CD8-positive, alpha-beta memory T cell (primary cell): ENCODE measurements around the gene ADAMTS2. TPM values are rescaled to one million over a fixed set of nuclear protein-coding genes. Genes with fewer than 3 reads are reported as not detected.
A peak's percentile ranks its signal among the peaks of the same experiment; 100 is the strongest.

Experiments used
- CTCF ChIA-PET: fragments of 350-600 bp; sonication (Branson Sonifier 250); formaldehyde crosslinking; loops from one replicate; lab custom pipeline; 2021; ENCODE audit warnings: antibody characterized with exemption; lab: Charles Lee
- POLR2A ChIA-PET: fragments of 350-600 bp; sonication (Branson Sonifier 250); formaldehyde crosslinking; loops from one replicate; lab custom pipeline; 2021; ENCODE audit warnings: antibody characterized with exemption; lab: Charles Lee
- DNase-seq, 5 donors: peaks; one replicate each; pipeline versions ENCODE4 v3.0.0 to v3.0.0-alpha.2; 2020 to 2022; ENCODE audit warnings: mixed read lengths in 1 of 5
- H3K27ac ChIP-seq: one replicate; pipeline ENCODE4 v1.7.0; 2013; ENCODE audit warnings: low read depth, mild to moderate bottlenecking, low read length, moderate library complexity
- H3K27me3 ChIP-seq: 2 replicates; pipeline ENCODE4 v1.7.0; 2013; ENCODE audit warnings: low read length, mild to moderate bottlenecking; ENCODE audit not compliant: insufficient read depth, poor library complexity, severe bottlenecking
- H3K36me3 ChIP-seq: 2 replicates; pipeline ENCODE4 v1.7.0; 2013; ENCODE audit warnings: mild to moderate bottlenecking, low read length, moderate library complexity; ENCODE audit not compliant: insufficient read depth
- H3K4me1 ChIP-seq: 2 replicates; pipeline ENCODE4 v1.7.0; 2013; ENCODE audit warnings: mild to moderate bottlenecking, low read length, moderate library complexity; ENCODE audit not compliant: insufficient read depth
- H3K4me3 ChIP-seq: 2 replicates; pipeline ENCODE4 v1.7.0; 2013; ENCODE audit warnings: mild to moderate bottlenecking, low read length
- H3K9me3 ChIP-seq: 2 replicates; pipeline ENCODE4 v1.7.0; 2013; ENCODE audit warnings: mild to moderate bottlenecking, low read length
- H3K27ac Mint-ChIP-seq, 8 donors: one replicate each; pipeline ENCODE4 v1.8.0; 2020 to 2021; ENCODE audit warnings: mixed read lengths in 8 of 8, mild to moderate bottlenecking in 6 of 8, inconsistent platforms in 3 of 8, moderate library complexity in 3 of 8
- H3K27me3 Mint-ChIP-seq, 2 donors: one replicate each; pipeline ENCODE4 v1.8.0; 2020 to 2021; ENCODE audit warnings: mixed read lengths in 2 of 2, mild to moderate bottlenecking in 1 of 2, moderate library complexity in 1 of 2
- H3K36me3 Mint-ChIP-seq, 3 donors: one replicate each; pipeline ENCODE4 v1.8.0; 2020 to 2021; ENCODE audit warnings: mixed read lengths in 3 of 3, inconsistent platforms in 1 of 3, mild to moderate bottlenecking in 1 of 3
- H3K4me1 Mint-ChIP-seq, 3 donors: one replicate each; pipeline ENCODE4 v1.8.0; 2020 to 2021; ENCODE audit warnings: mixed read lengths in 3 of 3, inconsistent platforms in 1 of 3, mild to moderate bottlenecking in 1 of 3
- H3K4me3 Mint-ChIP-seq, 7 donors: one replicate each; pipeline ENCODE4 v1.8.0; 2020 to 2021; ENCODE audit warnings: mixed read lengths in 7 of 7, mild to moderate bottlenecking in 6 of 7, moderate library complexity in 4 of 7, inconsistent platforms in 2 of 7
- H3K9me3 Mint-ChIP-seq, 5 donors: one replicate each; pipeline ENCODE4 v1.8.0; 2020 to 2022; ENCODE audit warnings: mixed read lengths in 5 of 5, mild to moderate bottlenecking in 3 of 5, moderate library complexity in 2 of 5, inconsistent platforms in 1 of 5
- polyA plus RNA-seq: library from polyadenylated mRNA; unstranded; fragments of 300-500 nt; fragmentation: Illumina TruSeq; gene quantifications from one replicate; pipeline ENCODE4 v1.2.3, GENCODE V29; 2021
- total RNA-seq, 2 experiments: library from RNA; stranded (reverse); gene quantifications; one replicate each; pipeline ENCODE4 v1.2.3, GENCODE V29; 2021

The ADAMTS2 gene
- total and polyA plus RNA-seq, 3 experiments from 2014 or later, result not detected

GRCh38 chr5:179267671-179268083, 77.6 kb downstream of the ADAMTS2 start:
- Histone ChIP-seq H3K4me1 (no peaks in the 10 kb centered on the region), H3K27me3 (no peaks in the 10 kb centered on the region), H3K4me3 (no peak overlapping the region), H3K27ac (no peak overlapping the region), H3K36me3 (no peaks in the 10 kb centered on the region), H3K9me3 (no peaks in the 10 kb centered on the region)
- CTCF ChIA-PET, result no interaction called here
- H3K4me1 Mint-ChIP-seq, result no peaks in the 10 kb centered on the region
- no peaks in the 10 kb centered on the region for H3K36me3 Mint-ChIP-seq
- no peak overlapping the region for H3K27ac Mint-ChIP-seq
- peak in 1 of 5 donors; percentile 37 for DNase-seq
- H3K9me3 Mint-ChIP-seq, result no peaks in the 10 kb centered on the region
- POLR2A ChIA-PET, result no interaction called here
- no peak overlapping the region for H3K4me3 Mint-ChIP-seq
- peaks cover 0 to 3% of the 10 kb centered on the region in 2 donors for H3K27me3 Mint-ChIP-seq

DNA sequence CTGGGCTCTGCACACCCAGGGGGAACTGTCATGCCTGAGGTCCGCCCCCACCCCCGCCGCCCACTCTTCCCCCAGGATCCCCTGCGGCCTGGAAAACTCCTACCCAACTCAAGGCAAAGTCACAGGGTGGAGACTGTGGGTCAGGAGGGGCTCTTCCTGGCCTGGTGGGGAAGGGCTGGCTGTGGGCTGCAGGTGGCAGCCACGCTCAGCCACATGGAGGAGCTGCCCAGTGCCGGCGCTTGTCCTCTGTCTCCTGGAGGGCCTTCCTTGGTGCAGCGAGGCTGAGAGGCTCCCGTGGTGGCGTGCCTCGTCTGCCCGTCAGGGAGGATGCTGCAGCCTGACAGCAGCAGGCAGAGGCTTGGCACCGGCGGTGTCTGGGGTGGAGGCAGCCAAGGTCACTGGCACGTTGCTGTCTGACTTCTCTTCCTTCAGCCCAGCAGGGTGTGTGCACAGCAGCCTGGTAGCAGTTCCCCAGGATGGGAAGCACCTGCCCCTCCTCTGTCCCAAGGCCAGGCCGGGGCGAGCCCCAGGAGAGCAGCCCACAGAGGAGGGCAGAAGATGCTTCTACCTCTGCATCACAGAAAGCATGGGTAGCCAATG, 78.1 kb downstream of the ADAMTS2 start:
- Mint-ChIP-seq H3K4me3 (no peak overlapping the region), H3K9me3 (no peaks in the 10 kb centered on the region), H3K36me3 (no peaks in the 10 kb centered on the region), H3K27ac (no peak overlapping the region), H3K27me3 (peaks cover 2 to 3% of the 10 kb centered on the region in 2 donors), H3K4me1 (no peaks in the 10 kb centered on the region)
- Histone ChIP-seq H3K27ac (no peak overlapping the region), H3K4me1 (no peaks in the 10 kb centered on the region), H3K27me3 (no peaks in the 10 kb centered on the region), H3K9me3 (no peaks in the 10 kb centered on the region), H3K4me3 (no peak overlapping the region), H3K36me3 (no peaks in the 10 kb centered on the region)
- ChIA-PET CTCF (no interaction called here), POLR2A (no interaction called here)
- peak in 1 of 5 donors; percentile 33 for DNase-seq

- no peaks in the 10 kb centered on the region for H3K36me3 Mint-ChIP-seq
- ChIA-PET POLR2A (no interaction called here), CTCF (no interaction called here)
- peaks cover 2 to 3% of the 10 kb centered on the region in 2 donors for H3K27me3 Mint-ChIP-seq
- Histone ChIP-seq H3K4me1 (no peaks in the 10 kb centered on the region), H3K36me3 (no peaks in the 10 kb centered on the region), H3K4me3 (no peak overlapping the region), H3K27ac (no peak overlapping the region), H3K9me3 (no peaks in the 10 kb centered on the region), H3K27me3 (no peaks in the 10 kb centered on the region)
- peak in 1 of 5 donors; percentile 33 for DNase-seq
- H3K4me1 Mint-ChIP-seq, result no peaks in the 10 kb centered on the region
- H3K27ac Mint-ChIP-seq, result no peak overlapping the region
- H3K9me3 Mint-ChIP-seq, result no peaks in the 10 kb centered on the region
- H3K4me3 Mint-ChIP-seq, result no peak overlapping the region
Measured at GRCh38 chr5:179266291-179267070, 78.8 kb downstream of the ADAMTS2 start.

DNA sequence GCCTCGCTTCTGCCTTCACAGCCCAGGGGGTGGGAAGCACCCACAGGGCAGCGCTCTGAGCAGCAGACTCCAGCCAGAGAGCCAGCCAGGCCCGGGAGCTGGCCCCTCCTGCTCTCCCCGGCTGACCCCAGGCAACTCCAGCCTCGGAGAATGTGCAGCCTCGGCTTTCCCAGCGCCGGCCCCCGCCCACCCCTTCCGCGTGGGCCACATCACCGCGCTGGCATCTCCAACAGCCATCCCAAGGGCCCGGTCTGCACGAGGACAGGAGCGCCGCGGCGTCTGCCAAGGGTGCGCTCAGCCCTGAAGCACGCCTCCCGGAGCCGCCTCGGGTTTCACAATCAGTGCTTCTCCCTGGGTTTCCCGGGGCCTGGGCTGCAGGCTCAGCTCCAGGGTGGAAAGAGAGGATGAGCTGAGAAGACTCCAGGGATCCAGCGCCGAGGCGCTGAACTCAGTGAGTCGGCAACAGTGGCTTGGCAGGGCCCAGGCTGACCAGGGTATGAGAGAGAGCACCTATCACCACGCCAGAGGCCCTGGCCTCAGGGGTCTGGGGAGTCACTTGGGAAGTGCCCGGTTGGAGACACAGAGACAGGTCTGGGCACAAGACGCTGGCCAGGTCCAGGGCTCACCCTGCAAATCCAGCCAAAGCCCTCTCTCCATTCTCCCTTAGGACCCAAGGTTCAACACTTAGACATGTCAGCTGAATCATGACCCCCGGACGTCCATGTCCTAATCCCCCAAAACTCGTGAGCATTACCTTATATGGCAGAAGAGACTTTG, 79.6 kb downstream of the ADAMTS2 start:
- Histone ChIP-seq H3K4me1 (no peaks in the 10 kb centered on the region), H3K27ac (no peak overlapping the region), H3K36me3 (no peaks in the 10 kb centered on the region), H3K27me3 (no peaks in the 10 kb centered on the region), H3K9me3 (no peaks in the 10 kb centered on the region), H3K4me3 (no peak overlapping the region)
- Mint-ChIP-seq H3K27me3 (peaks cover 2 to 3% of the 10 kb centered on the region in 2 donors), H3K27ac (no peak overlapping the region), H3K9me3 (no peaks in the 10 kb centered on the region), H3K36me3 (no peaks in the 10 kb centered on the region), H3K4me3 (no peak overlapping the region), H3K4me1 (no peaks in the 10 kb centered on the region)
- DNase-seq, result peak in 1 of 5 donors; percentile 37
- POLR2A ChIA-PET, result no interaction called here
- CTCF ChIA-PET, result no interaction called here

DNA sequence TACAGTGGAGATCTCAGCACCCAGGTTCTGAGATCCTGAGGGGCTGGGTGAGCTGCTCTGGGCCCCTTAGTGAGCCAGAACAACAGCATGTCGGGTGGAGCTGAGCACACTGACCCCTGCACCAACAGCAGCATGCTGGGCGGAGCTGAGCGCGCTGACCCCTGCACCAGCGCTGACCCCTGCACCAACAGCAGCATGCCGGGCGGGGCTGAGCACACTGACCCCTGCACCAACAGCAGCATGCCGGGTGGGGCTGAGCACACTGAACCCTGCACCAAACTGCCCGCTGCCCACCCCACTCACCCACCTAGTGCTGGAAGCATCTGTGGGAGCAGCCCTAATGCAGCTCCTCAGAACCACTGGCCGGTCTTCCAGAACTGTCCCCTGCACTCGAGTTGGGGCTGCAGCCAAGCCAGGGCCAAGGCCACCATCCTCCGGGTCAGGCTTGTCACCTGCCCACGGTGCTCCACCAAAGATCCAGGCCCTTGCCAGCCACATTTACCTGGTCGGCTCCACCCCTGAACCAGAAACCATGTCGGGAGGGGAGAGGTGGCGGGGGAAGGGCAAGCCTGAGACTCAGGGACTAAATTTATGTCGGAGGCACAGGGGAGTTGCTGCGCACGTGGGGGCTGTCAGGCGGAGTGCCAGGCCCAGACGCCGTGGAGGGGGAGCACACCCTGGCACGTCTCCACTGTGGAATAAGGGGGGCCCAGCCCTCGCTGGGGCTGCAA, 80.3 kb downstream of the ADAMTS2 start:
- Mint-ChIP-seq H3K4me3 (no peak overlapping the region), H3K27ac (no peak overlapping the region), H3K36me3 (no peaks in the 10 kb centered on the region), H3K9me3 (no peaks in the 10 kb centered on the region), H3K4me1 (no peaks in the 10 kb centered on the region), H3K27me3 (peaks cover 2 to 3% of the 10 kb centered on the region in 2 donors)
- no peaks in the 10 kb centered on the region for H3K27me3 ChIP-seq
- POLR2A ChIA-PET, result no interaction called here
- peak in 1 of 5 donors; percentile 36 for DNase-seq
- H3K4me3 ChIP-seq, result no peak overlapping the region
- H3K36me3 ChIP-seq, result no peaks in the 10 kb centered on the region
- H3K27ac ChIP-seq, result no peak overlapping the region
- CTCF ChIA-PET, result no interaction called here
- H3K4me1 ChIP-seq, result no peaks in the 10 kb centered on the region
- no peaks in the 10 kb centered on the region for H3K9me3 ChIP-seq

DNA sequence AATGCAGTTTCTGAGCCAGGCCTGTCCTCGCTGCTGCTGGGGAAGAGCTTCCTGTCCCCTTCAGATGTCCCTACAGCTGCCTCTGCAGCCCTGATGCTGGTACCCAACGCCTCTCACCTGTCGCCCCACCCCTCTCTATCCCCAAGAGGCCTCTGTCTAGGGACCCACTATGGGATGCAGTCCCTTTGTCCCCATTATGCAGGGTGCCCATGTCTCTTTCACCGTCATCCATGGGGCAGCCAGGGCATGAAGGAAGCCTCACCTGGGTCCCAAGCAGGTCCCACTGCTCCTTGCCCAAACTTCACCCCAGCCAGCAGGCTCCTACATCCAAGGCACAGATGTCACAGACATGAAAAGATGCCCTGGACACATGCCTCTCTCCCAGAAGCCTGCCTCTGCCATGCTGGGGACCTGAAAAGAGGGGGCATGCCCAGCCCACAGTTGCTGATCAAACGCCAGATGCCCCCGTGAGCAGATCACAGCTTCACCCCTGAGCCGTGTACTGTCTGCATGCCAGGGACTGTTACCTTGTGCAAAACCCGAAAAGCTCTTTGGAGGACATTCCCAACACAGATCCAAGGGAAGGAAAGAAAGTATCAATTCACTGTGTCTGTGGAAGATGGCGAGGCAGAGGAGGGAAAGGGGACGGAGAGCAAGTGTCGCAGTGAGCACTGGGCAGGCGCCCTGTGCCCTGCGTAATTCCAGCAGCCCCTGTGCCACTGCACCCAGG, 81.0 kb downstream of the ADAMTS2 start:
- Mint-ChIP-seq H3K27me3 (peaks cover 2 to 3% of the 10 kb centered on the region in 2 donors), H3K4me3 (no peak overlapping the region), H3K27ac (no peak overlapping the region), H3K4me1 (no peaks in the 10 kb centered on the region), H3K9me3 (no peaks in the 10 kb centered on the region), H3K36me3 (no peaks in the 10 kb centered on the region)
- H3K27ac ChIP-seq, result no peak overlapping the region
- ChIA-PET CTCF (no interaction called here), POLR2A (no interaction called here)
- DNase-seq, result peak in 1 of 5 donors; percentile 23
- H3K4me1 ChIP-seq, result no peaks in the 10 kb centered on the region
- no peak overlapping the region for H3K4me3 ChIP-seq
- no peaks in the 10 kb centered on the region for H3K27me3 ChIP-seq
- no peaks in the 10 kb centered on the region for H3K36me3 ChIP-seq
- no peaks in the 10 kb centered on the region for H3K9me3 ChIP-seq

DNA sequence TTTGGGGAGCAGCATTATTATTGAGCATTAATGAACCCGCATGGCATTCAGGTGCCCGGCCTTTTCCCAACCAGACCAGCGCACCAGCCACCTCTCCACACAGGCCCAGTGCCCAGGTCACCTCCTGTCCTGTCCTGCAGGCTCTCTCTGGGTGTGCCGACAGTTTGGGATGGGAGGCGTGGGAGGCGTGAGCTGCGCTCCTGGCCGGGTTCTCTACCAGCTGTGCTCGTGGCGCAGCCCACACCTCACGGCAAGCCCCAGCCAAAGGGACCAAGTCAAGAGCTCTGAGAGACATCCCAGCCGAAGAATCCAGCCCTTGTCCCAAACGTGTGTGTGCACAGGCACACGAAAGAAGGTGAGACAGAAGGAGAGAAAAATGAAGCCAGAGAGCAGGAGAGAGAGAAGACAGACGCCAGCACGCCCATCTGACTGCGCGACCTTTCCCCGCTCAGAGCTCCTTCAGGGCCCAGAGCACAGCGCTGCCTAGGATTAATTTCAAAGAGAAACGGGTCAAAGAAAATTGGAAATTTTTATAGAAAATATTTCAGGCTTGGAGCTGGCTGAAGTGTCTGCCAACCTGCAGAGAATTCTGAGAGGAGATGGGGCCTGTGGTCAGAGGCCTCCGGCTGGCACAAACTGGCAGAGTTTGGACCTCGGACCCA, 81.7 kb downstream of the ADAMTS2 start:
- Mint-ChIP-seq H3K4me3 (no peak overlapping the region), H3K36me3 (no peaks in the 10 kb centered on the region), H3K4me1 (no peaks in the 10 kb centered on the region), H3K9me3 (no peaks in the 10 kb centered on the region), H3K27ac (no peak overlapping the region), H3K27me3 (peaks cover 2 to 3% of the 10 kb centered on the region in 2 donors)
- H3K36me3 ChIP-seq, result no peaks in the 10 kb centered on the region
- CTCF ChIA-PET, result no interaction called here
- no peaks in the 10 kb centered on the region for H3K4me1 ChIP-seq
- POLR2A ChIA-PET, result no interaction called here
- no peaks in the 10 kb centered on the region for H3K27me3 ChIP-seq
- no peaks in the 10 kb centered on the region for H3K9me3 ChIP-seq
- no peak overlapping the region for H3K4me3 ChIP-seq
- H3K27ac ChIP-seq, result no peak overlapping the region
- no peak for DNase-seq
